ENCODE results near the gene TSSK6.

DNA sequence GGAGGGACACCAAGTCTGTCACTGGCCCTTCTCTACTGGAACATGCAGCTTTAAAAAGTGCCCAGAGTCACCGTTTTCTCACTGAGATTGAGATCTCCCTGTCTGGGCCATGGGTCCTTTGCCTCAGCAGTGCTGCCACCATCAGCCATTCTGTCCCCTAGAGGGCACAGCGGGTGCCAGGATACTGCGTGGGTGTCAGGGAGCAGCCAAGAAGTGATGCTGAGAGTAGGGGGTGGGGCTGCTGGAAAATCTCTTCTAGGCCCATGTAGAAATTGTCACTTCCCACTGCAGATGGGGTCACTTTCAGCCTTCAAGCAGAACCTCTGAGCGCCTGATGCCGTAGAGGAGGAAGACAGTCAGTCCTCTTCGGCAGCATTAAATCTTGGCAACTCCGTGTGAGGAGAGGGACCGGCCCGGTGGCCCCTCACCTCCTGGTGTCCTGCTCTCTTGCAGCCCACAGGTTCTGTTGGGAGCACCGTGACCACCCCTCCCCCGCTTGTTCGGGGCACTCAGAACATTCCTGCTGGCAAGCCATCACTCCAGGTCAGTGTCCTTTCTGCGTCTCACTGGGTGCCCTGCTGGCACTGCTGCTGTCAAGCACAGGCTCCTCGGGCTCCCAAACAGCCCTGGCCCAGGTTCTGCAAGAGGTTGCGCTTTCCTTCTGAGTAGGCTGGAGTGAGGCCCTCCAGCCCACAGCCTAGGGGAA lies 21.4 kb downstream of the TSSK6 start:
- TF ChIP-seq EZH2phosphoT487 (IDR thresholded peaks at IDR 0.05; ENCODE audit: insufficient read depth, low read depth), result no peak
- no peak for TF ChIP-seq EZH2 (IDR thresholded peaks at IDR 0.05; ENCODE audit: insufficient read depth, poor library complexity, severe bottlenecking)

All from GM23248 (cell line).